M059J (cell line): ENCODE data around the gene ORM2. TPM values are rescaled to one million over a fixed set of nuclear protein-coding genes. Genes with fewer than 3 reads are reported as not detected.
A peak's percentile ranks its signal among the peaks of the same experiment; 100 is the strongest.

Experiments used
- DNase-seq: peaks from one replicate; pipeline ENCODE4 v3.0.0-alpha.2; 2012; ENCODE audit warnings: low read depth
- total RNA-seq: library from RNA; depleted of rRNA; stranded (reverse); fragments of >200 nt; shearing (Covaris generic); gene quantifications from 2 replicates; pipeline ENCODE4 v1.2.3, GENCODE V29; 2014

ORM2 gene
- total RNA-seq, 1 experiment from 2014 or later = not detected

DNA sequence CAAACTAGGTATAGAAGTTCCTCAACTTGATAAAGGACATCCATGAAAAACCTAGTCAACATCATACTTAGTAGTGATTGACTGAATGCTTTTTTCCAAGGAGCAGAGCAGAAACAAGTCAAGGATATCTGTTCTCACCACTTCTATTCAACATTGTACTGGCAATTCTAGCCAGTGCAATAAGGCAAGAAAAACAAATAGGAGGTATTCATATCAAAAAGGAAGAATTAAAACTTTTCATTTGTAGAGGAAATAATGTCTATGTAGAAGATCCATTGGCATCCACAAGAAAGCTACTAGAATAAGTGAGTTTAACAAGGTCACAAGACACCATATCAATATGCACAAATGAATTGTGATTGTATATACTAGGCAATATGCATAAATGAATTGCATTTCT is 35.0 kb upstream of the ORM2 start:
- no peak for DNase-seq

DNA sequence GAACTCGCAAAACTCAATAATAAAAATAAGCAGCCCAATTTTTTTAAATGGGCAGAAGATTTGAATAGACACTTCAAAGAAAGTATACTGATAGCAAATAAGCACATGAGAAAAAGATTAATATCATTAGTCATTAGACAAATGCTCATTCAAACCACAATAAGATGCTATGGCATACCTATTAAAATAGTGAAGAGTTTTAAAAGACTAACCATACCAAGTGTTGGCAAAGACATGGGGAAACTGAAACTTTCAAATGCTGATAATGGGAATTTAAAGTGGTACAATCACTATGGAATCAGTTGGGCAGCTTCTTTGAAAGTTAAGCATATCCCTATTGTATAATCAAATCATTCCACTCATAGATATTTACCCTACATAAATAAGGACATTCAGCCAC is 33.3 kb upstream of the ORM2 start:
- no peak for DNase-seq

DNA sequence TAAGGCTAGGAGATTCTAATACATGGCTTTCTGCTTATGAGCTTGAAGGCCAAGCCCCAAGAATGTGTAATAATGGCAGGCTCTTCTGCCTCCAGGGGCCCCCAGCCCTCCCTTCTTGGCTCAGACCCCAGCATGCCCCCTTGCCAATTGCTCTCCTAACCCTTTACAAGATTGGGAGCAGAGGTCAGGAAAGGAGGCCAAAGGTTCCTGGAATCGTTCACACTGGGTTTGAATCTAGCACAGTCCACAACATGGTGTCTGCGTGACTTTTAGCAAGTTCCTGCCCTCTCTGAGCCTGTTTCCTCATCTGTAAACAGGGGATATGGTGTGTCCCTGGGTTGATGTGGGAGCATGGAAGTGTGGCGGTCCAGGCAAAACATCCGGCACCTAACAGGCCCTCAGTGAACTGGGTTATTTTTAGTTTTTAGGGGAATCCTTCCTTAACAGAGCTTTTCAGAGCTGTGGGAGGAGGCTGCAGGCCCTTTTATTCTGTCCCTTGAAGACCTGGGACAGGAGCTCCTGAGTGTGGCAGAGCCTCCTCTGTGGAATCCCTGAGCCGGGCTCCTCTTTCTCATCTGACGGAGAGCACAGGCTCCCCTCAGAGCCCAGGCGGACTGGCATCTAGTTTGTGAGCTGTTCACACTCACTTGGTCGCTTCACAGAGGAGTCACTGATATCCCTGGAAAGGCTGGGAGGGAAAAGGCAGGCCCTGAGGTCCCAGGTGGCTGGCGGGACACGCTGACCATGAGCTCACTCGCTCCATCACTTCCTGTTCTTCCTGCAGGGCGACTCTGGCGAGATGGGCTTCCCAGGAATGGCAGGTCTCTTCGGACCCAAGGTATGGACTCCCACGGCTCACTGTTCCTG is 30.1 kb upstream of the ORM2 start:
- DNase-seq = no peak

DNA sequence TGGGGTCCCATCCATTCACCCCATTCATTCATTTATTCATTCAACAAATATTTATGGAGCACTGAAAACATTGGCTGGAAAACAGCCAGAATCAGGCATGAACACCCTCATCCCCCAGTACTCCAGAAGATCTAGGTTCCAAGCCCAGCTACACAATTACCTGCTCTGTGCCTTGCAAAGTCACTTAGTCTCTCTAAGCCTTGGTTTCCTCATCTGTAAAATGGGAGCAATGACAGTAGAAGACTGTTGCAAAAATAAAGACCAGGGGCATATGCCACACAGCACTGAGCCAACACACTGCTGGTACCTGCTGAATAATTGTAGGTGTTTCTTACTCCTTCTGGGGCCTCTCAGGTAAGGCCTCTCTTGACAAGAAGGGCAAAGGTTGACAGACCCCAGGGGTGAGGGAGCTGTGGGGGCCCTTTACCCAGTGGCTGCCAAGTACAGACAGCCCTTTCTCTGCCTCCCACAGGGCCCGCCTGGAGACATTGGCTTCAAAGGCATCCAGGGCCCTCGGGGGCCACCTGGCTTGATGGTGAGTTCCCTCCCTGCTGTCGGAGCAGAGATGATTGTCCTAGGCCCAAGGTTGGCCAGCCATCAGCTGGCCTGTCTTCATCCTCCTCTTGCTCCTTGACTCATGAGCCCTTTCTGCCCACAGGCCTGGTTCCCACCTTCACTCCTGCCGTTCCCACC is 29.4 kb upstream of the ORM2 start:
- no peak for DNase-seq

DNA sequence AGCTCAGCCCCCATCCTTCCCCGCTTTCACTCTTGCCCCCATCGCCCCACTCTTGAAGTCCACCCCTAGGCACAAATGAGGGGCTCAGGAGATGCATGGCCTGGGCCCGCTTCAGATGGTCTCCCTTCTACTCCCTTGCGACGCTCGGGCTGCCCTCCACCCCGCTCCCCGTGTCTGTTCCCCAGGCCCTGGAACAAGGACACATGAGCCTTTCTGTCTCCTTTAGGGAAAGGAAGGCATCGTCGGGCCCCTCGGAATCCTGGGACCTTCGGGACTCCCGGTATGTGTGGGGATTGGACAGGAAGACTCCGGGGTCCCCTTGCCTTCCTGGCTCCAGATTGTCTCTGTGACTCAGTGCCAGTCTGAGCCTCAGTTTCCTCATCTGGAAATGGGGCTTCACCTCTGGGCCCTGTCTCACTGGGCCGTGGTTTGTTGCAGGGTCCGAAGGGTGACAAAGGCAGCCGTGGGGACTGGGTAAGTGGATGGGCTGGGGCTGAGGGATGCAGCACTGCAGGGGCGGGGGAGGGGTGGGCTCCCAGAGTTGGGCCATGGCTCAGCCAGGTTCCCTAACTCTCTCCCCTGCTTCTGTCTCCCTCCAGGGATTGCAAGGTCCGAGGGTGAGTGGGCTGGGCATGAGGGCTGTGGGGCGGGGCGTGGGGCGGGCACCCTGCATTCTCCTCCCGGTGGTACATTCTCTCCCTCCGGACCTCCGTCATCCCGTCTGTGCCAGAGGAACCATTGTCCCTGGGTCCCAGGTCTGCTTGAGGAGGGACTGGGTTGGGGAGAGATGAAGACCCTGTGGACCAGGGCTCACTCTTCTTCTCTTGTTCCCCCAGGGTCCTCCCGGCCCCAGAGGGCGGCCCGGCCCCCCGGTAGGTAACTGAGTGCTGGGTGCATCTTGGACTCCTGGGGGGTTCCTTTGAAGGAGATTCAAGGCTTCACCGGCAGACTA is 28.5 kb upstream of the ORM2 start:
- DNase-seq = no peak

DNA sequence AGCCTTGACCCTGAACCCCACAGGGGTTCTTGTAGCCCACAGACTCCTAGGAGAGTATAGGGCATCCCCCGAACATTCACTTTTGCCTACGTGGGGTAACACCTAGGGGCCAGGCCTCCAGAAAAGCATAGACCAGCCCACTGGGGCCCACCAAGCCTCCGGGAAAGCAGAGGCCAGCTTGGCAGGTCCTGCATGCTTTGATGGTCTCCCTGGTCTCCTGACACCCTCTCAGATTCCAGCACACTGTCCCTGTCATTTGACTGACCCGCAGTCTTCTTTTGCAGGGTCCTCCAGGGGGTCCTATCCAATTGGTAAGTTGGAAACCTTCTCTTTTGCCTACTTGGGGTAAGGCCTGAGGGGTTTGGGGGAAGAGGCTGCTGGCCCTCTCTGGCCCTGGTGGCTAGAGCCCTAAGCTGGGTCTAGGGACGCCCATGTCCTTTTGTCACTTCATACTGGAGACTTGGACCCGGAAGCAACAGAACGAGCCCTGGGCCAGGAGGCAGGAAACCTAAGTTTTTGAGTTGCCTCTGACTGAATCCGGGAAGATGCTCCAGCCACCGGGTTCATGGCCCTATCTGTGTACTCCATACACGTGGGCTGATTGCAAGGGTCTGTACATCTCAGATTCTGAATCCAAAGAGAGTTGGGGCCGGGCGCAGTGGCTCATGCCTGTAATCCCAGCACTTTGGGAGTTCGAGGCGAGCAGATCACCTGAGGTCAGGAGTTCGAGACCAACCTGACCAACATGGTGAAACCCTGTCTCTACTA is 27.7 kb upstream of the ORM2 start:
- DNase-seq = no peak

DNA sequence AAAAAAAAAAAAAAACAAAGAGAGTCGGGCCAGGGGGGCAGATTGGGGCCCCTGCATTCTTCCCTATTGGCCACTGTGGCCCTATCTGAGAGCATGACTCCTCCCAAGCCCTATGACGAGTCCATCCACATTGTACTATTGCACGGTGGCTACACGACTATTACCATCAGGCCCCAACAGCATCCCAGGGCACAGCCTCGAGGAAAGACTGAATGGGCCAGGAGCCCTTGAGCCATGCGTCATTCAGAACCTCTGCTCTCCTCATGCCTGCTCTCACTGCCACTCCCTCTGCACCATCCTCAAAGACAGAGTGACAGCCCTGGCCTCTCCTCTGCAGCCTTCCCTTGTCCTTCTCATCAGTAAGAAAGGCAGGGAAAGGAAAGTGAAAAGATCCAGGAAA is 26.9 kb upstream of the ORM2 start:
- DNase-seq = no peak

DNA sequence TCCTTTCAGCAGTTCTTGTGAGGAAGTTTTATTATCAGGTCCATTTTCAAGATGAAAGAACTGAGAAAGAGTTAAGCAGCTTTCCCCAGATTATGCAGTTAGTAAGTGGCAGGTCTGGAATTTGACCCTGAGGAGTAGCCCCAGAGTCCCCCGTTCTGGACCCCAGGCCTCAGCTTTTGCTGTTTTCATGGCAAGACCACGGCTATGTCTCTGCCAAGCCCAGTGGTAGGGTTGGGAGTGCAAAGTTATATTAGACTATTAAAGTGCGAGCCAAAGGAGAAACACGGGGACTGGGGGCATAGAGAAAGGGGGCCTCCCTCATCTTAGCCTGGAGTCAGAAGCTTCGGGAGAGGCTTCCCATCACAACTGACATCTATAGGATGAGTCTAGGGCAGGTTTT is 26.1 kb upstream of the ORM2 start:
- DNase-seq = no peak

DNA sequence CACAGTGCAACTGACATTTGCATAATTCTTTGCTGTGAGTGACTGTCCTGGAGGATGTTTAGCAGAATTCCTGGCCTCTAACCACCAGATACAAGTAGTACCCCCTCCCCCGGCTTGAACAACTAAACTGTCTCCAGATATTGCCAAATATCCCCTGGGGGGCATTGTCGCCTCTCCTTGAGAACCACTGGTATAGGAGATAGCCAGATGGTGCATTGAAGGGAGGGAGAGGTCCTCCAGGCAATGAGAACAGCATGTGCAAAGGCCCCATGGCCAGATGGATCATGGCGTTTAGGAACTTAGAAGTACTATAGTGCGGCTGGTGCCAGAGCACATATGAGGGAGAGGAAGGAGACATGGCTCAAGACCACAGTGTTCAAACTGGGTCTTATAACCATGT is 25.7 kb upstream of the ORM2 start:
- no peak for DNase-seq

DNA sequence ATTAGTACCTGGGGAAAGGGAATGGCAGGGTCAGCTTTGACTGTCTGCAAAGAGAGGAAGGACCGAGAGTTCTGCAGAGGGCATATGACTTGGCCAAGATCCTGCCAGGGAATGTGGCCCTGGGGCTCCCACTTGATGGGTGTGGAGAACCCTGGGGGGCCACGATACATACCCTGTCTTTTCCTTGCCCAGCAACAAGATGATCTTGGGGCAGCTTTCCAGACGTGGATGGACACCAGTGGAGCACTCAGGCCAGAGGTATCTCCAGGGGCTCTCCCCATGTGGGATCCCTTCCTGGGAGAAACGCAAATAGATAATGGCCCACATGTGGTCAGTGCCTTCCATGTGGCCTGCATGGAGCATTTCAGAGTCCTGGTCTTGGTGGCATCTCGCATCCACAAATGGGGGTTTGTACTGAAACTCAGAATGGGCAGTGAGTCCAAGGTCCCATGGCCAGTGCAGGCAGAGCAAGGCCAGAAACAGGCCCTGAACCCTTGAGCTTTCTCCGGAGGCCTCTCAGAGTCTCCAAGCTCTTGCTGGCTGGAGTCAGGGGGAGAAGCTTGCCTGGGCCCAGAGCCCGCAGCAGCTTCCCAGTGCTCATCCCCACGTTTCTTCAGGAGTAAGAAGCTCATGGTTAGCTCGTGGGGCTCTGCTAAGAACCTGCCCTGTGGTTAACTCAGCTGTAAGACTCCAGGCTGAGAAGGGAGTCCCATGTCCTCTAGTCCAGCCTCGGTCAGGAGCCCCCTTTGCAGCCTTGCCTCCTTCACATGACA is 25.1 kb upstream of the ORM2 start:
- DNase-seq = no peak

DNA sequence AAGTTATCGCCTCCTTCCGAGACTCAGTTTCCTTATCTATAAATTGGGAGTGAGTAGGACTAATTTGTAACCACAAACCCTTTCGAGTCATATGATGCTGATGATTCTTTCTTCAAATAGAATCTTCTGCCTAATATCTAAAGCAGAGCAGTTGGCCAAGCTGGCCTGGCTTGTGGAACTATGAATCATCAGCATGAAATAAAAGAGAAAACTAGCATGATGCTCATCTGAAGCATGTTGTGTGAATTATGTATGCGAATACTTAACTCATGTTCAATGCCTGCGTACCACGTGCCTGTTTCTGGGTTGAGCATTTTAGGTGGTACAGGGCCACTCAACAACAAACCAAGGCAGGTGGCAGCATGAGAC is 21.8 kb upstream of the ORM2 start:
- no peak for DNase-seq

DNA sequence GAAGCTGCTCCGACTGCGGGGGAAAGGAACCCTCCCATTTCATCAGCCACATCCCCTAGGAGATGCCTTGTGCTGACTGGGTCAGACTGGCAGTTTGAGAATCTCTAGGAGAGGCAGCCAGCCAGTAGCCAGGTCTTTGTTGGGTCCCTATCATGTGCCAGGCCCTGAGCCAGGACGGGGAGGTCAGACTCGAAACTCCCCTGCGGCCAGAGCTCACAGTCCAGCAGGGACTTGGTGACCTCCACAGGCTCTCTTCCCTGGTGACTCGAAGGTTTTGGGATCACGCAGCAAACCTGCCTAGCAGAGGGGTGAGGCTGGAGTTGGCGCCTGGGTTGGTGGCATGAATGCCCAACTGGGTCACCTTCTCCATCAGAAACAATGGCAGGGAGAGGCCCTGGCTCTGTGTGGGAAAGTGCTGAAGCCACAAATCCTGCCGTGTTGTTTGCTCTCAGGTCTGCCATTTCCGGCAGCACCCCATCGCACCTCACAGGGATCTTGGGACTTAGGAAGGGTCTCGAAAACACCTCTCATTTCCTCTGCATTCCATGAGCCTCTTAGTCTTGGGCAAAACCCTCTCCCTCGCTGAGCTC is 21.2 kb upstream of the ORM2 start:
- DNase-seq = no peak

DNA sequence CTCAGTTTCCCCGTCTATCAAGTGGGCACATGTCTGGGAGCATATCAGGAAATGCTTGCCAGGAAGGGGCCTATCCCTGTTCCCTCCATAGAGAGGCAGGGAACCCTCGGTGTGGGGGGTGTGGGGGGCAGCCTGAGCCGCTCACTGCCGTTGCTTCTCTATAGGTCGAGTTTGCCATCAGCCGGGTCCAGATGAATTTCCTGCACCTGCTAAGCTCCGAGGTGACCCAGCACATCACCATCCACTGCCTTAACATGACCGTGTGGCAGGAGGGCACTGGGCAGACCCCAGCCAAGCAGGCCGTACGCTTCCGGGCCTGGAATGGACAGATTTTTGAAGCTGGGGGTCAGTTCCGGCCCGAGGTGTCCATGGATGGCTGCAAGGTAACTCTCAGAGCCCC is 20.6 kb upstream of the ORM2 start:
- DNase-seq = no peak

DNA sequence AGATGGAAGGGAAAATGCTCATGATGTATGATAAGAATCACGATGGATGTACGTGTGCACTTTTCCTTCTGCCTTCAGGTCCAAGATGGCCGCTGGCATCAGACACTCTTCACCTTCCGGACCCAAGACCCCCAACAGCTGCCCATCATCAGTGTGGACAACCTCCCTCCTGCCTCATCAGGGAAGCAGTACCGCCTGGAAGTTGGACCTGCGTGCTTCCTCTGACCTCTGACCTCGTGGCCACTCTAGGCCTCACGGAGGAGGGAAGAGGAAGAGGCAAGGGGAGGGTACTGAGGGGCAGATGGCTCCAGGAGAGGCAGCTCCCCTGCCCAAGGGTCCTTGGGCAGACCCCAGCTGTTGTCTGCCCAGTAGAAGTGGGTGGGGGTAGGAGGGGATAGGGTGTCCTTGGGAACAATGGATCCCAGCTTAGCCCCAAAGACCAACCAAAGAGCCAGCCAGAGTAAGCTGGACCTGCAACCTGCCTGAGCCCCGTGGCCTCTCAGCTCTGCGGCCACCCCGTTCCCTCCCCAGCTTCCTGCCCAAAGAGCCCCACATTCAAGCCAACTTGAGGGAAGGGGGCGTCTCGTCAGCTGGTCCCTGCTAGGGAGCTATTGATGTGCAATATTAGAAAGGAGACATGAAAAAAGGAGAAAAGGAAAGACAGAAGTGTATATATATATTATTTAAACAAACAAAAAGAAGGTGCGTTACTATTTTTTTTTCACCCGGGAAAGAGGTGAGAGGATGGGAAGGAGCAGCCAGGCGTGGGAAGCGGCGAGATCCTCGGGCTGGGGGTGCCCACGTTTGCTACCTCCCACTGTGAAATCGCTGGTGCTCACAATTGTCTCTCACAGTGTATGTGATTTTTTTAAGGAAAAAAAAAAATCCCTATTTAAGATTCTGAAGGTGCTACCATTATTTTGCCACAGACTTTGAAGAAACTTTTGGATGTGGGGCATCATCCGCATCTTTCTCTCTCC is 18.9 kb upstream of the ORM2 start:
- DNase-seq = no peak

DNA sequence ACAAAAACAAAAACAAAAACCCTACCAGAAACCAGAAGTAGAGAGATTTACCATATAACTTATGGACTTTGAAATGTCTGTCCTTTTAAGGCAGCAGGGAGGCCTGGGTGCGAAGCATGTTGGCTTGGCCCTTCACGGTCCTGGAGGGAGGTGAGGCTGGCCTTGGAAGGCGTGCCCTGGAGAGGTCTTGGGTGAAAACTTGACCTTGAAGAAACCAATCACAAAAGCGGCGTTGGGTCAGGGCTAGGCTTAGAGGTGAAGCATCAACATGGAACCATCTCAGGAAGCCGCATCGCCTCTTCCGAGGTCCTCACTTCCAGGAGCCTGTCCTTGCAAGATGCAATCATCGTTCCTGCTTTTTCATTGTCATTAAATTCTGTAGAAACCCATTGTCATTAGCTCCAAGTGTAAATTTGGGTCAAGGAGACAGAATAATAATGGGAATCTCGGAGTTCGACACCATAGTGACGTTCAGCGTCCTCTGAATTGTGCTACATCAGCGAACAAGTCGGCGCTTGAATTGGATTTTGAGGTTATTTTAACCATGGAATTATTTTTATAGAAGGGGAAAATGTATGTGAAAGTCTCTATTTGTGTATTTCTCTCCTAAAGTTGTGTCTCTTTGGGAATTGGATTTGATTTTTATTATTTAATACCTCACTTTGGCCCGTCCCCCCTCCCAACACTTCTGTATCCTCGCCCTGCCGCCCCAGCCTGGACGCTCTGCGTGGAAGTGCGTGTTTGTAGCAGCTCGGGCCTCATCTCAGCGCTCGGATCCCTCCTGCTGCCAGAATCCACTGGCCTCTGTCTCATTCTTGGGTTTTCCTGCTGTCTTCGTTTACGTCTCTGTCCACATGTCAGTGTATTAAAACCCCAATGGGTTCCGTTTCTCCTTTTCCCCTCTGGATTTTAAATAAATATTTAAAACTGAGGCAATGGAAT is 17.8 kb upstream of the ORM2 start:
- DNase-seq = no peak

DNA sequence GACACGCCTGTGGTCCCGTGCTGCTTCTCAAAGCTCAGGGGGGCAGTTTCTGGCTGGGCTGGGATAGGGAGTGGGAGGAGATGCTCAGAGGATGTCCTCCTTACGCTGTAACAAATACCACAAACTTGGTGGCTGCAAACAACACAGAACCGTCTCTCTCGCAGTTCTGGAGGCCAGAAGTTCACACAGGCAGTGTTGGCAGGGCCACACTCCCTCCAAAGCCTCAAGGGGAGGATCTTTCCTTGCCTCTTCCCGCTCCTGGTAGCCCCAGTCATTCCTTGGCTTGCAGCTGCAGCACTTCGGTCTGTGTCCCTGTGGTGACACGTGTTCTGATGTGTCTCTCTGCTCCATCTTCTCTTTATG is 17.2 kb upstream of the ORM2 start:
- DNase-seq = peak; percentile 32

DNA sequence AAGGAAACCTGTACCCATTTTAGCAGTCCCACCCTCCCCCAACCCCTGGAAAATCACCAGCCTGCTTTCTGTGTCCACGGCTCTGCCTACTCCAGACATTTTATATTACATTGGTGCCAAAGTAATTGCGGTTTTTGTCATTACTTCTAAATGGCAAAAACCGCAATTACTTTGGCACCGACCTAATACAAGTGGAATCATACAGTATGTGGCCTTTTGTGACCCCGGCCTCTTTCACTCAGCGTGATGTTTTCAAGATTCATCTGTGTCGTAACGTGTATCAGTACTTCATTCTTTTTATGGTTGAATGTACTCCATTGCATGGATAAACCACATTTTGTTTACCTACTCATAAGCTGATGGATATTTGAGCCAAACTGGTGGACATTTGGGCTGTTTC is 16.5 kb upstream of the ORM2 start:
- DNase-seq = peak; percentile 83

DNA sequence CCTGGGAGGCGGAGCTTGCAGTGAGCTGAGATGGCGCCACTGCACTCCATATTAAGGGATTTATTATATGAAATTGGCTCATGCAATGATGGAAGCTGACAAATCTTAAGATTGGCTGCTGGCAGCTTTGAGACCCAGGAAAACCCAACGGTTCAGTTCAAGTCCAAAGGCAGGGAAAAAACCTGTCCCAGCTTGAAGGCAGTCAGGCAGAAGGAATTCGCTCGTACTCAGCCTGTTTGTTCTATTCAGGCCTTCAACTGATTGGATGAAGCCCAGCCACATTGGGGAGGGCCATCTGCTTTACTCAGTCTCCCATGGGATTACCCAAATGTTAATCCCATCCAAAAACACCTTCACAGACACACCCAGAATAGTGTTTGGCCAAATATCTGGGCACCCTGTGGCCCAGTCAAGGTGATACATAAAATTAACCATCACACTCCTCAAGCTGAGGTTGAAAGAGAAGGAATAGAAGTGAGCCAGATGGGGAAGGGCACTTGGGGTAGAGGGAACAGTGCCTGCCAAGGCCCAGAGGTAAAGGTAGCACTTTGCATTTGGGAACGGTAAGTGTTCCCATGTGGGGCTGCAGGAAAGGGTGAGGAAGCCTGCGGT is 15.3 kb upstream of the ORM2 start:
- no peak for DNase-seq
